Left colon (tissue), 2 donors: Measurements from ENCODE around the gene GIT2. TPM values are rescaled to one million over a fixed set of nuclear protein-coding genes. Genes with fewer than 3 reads are reported as not detected.
"Not testable (repeated sequence)": the region's sequence is repeated elsewhere in the genome, so short reads cannot be mapped to it uniquely, and the experiment has no call there.

Experiments used
- ATAC-seq: fragments of 200-7000 bp; cut with Tn5 transposase; one replicate; pipeline ENCODE4 v1.9.1; 2020; ENCODE audit warnings: mild to moderate bottlenecking, moderate library complexity
- DNase-seq, 2 donors: peaks; one replicate each; pipeline ENCODE4 v3.0.0-alpha.2; 2020
- intact Hi-C, 2 donors: fragments of 100-400 bp; cut with DNase I in 1 of 2; cut with micrococcal nuclease in 1 of 2; formaldehyde crosslinking; loops; one replicate each; pipeline versions ENCODE4 v1.11.2 to v1.14.0; 2022; cut with DNase I, micrococcal nuclease
- total RNA-seq, 2 donors: library from RNA; stranded (reverse); fragmentation: NEBNext Ultra II Directional; extraction: Animal tissue kit (Norgen Biotek cat#: 25700); gene quantifications; one replicate each; pipeline ENCODE4 v1.2.1, GENCODE V29; 2021
- donor health status: DM: no; HTN: no; CAD: no.
- donor health status: DM: yes; HTN: yes; CAD: no.

GIT2 gene
- total RNA-seq, 2 donors from 2014 or later, result 29.0 to 31.4 TPM

- ATAC-seq (no peak), DNase-seq (no peak)
- intact Hi-C loops, result no loop called here
Observed at GRCh38 chr12:109988903-109989302, 7.3 kb downstream of the GIT2 start.

GRCh38 chr12:109988274-109988673, 7.9 kb downstream of the GIT2 start:
- intact Hi-C loops, result no loop called here
- no peak for DNase-seq
- no peak for ATAC-seq

- DNase-seq (no peak), ATAC-seq (no peak)
- intact Hi-C loops, result no loop called here
Observed at GRCh38 chr12:109987615-109988014, 8.6 kb downstream of the GIT2 start.

GRCh38 chr12:109986236-109986635, 9.9 kb downstream of the GIT2 start:
- intact Hi-C loops, ATAC-seq, DNase-seq: not testable (repeated sequence)

- DNase-seq (no peak), ATAC-seq (no peak)
- intact Hi-C loops, result no loop called here
Observed at GRCh38 chr12:109983432-109984142, 12.6 kb downstream of the GIT2 start.

GRCh38 chr12:109982210-109982609, 14.0 kb downstream of the GIT2 start:
- no peak for ATAC-seq
- intact Hi-C loops, result no loop called here
- no peak for DNase-seq

GRCh38 chr12:109981311-109981710, 14.9 kb downstream of the GIT2 start:
- intact Hi-C loops, result no loop called here
- ATAC-seq (no peak), DNase-seq (no peak)

GRCh38 chr12:109972821-109973220, 23.3 kb downstream of the GIT2 start:
- DNase-seq (no peak), ATAC-seq (peak; percentile 26)
- intact Hi-C loops, result no loop called here

GRCh38 chr12:109968801-109969200, 27.4 kb downstream of the GIT2 start:
- ATAC-seq, result no peak
- no peak for DNase-seq
- intact Hi-C loops, result no loop called here

GRCh38 chr12:109968032-109968420, 28.1 kb downstream of the GIT2 start:
- DNase-seq (no peak), ATAC-seq (no peak)
- intact Hi-C loops, result no loop called here

GRCh38 chr12:109967383-109968031, 28.7 kb downstream of the GIT2 start:
- DNase-seq (no peak), ATAC-seq (no peak)
- intact Hi-C loops, result no loop called here

GRCh38 chr12:109966546-109966945, 29.6 kb downstream of the GIT2 start:
- DNase-seq, result no peak
- intact Hi-C loops, result no loop called here
- no peak for ATAC-seq

GRCh38 chr12:109963743-109964429, 32.3 kb downstream of the GIT2 start:
- peak in 1 of 2 donors; percentile 51 for DNase-seq
- intact Hi-C loops, result no loop called here
- peak; percentile 83 for ATAC-seq

GRCh38 chr12:109963330-109963729, 32.8 kb downstream of the GIT2 start:
- no peak for ATAC-seq
- no peak for DNase-seq
- intact Hi-C loops, result no loop called here

- DNase-seq (no peak), ATAC-seq (no peak)
- intact Hi-C loops, result no loop called here
Observed at GRCh38 chr12:109962398-109962797, 33.8 kb downstream of the GIT2 start.

GRCh38 chr12:109961612-109962011, 34.6 kb downstream of the GIT2 start:
- intact Hi-C loops, result no loop called here
- DNase-seq, result no peak
- no peak for ATAC-seq

- no peak for DNase-seq
- no peak for ATAC-seq
- intact Hi-C loops, result no loop called here
Observed at GRCh38 chr12:109961201-109961600, 35.0 kb downstream of the GIT2 start.

GRCh38 chr12:109959411-109960093, 36.6 kb downstream of the GIT2 start:
- intact Hi-C loops, result no loop called here
- peak; percentile 64 for ATAC-seq
- no peak for DNase-seq

GRCh38 chr12:109958374-109958773, 37.8 kb downstream of the GIT2 start:
- DNase-seq (no peak), ATAC-seq (peak; percentile 55)
- intact Hi-C loops, result no loop called here

- intact Hi-C loops, result no loop called here
- ATAC-seq (no peak), DNase-seq (no peak)
Observed at GRCh38 chr12:109953656-109954055, 42.5 kb downstream of the GIT2 start.
